GM04503 (cell line): ENCODE results near the gene GALNT11.

Experiments
- DNase-seq: peaks from one replicate; pipeline ENCODE4 v3.0.0-alpha.2; 2012; ENCODE audit warnings: low read depth

GALNT11 gene

GRCh38 chr7:152148706-152149105 lies 123.2 kb downstream of the GALNT11 start:
- no peak for DNase-seq

- DNase-seq: no peak
These were observed 123.9 kb downstream of the GALNT11 start for GRCh38 chr7:152149363-152149762.

- no peak for DNase-seq
These were observed 126.8 kb downstream of the GALNT11 start for GRCh38 chr7:152152267-152152666.

DNA sequence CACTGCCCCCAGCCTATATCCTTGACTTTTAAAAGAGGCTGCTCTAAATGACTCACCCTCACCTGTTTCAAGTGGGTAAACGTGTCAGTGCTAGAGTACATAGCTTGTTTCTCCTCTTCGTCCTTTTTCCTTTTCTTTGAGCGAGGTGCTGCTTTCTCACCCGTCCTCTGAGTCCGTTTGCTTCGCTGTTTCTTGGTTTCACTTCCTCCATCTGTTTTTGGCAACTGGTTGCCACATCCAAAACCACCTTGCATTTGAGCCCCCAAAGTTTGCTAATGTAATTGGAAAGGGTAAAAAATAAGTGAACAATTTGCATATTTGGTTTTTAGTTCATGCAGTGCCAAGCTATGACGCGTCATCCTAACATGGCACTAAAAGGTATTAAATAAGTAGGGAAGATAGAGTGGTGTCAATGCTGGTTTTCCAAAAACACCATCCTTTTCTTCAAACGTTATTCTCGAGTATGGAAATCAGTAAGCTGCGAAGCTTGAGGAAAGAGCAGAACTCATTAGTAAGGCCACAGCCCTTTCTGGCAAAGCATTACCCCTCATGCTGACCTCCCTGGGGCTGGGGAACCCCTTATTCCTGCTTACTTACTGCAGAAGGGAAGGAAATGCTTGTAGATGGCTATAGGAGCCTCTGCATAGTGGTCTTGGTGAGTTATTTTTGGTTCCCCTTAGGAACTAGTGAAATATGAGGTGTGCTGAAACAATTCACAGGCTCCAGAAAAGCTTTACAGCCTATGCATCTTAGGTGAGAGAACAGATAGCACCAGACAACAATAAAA lies 133.5 kb downstream of the GALNT11 start:
- no peak for DNase-seq

GRCh38 chr7:152161171-152161570 lies 135.7 kb downstream of the GALNT11 start:
- DNase-seq: no peak

DNA sequence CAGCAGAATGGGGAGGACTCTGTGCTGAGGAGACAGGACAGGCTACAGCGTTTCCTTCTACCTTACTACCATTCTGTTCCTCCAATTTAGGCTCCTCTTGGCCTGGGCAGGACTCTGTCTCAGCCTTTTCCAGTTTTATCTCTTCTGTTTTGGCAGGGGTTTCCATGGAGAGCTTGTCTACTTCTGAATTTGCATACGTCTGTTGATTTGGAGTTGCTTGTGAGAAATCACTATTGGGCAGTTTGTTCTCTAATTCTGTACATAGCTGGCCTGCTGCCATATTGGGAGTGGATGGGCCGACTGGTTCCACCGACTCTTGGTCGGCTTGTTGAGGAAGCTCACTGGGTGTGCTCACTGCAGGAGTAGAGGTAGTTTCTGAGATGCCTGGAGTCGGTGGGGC lies 136.8 kb downstream of the GALNT11 start:
- no peak for DNase-seq
